Measurements from ENCODE around the gene PIK3R3. TPM values are rescaled to one million over a fixed set of nuclear protein-coding genes. Genes with fewer than 3 reads are reported as not detected.

PIK3R3 gene
- total RNA-seq, 1 donor from 2014 or later: 41.3 TPM

DNA sequence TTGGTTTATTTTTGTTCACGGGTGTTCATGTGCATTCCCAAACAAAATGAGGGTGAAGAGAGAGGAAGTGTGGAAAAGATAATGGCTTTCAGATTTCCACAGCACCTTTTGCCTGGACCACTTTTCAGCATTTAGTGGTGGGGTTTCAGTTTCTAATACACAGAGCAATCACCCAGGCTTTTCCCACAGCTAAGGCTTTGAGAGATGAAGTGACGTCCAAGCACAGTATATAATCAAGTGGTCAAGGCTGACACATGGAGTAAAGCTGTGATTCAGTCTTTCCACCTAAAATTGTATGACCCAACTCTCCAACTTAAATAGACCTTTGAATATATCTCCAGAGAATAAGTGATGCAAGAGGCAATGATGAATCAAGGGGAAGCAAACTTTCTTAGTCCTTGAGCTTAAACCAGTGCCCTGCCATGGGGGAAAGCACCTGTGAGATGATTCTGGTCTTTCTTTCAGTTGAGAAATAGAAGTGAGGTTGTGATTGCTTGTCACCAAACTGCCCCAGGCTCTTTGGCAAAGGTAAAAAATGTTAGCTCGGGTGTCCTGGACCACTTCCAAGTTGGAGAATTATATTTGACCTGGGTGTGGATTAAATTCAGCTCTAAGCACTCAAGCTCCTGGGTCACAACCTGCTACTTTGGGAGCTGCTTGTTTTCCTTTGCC, 2.4 kb upstream of the PIK3R3 start:
- Mint-ChIP-seq H3K4me1 (peaks cover 51% of the 10 kb centered on the region), H3K27ac (peak overlapping the region; percentile 100), H3K36me3 (no peaks in the 10 kb centered on the region), H3K9me3 (no peaks in the 10 kb centered on the region), H3K27me3 (ENCODE audit: low read depth) (no peaks in the 10 kb centered on the region), H3K4me3 (no peak overlapping the region)
- TF ChIP-seq CTCF (IDR thresholded peaks at IDR 0.05; ENCODE audit: unreplicated experiment): no peak
- DNase-seq (ENCODE audit: low spot score in 2 of 2, unreplicated experiment in 2 of 2): no peak

DNA sequence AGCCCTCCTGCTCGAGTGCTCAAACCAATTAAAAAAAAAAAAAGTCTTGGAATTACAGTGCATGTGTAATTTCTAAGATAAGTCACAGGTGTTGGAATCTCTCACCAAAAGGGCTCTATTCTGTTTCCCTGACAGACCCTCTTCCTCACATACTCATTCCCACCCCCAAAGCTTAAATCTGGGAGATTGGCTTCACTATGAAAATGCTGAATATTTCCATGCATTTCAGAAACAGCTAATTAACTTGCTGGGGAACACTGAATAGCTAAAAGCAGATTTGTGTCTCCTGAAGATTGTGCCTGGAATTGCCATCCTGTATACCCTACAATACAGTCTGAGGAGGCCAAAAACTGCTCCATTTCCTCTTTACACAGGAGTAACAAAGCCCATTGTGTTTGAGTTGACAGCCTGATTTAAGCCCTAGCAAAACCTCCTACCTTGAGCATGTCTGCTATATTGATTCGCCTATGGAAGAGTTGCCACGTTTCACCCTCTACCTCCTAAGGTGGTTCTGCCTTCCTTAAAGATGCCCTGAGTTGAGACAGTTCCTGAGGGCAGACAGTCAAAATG, 1.4 kb upstream of the PIK3R3 start:
- Mint-ChIP-seq H3K4me3 (peak overlapping the region; percentile 93), H3K27me3 (ENCODE audit: low read depth) (no peaks in the 10 kb centered on the region), H3K4me1 (peaks cover 58% of the 10 kb centered on the region), H3K27ac (peak overlapping the region; percentile 100), H3K36me3 (no peaks in the 10 kb centered on the region), H3K9me3 (no peaks in the 10 kb centered on the region)
- TF ChIP-seq CTCF (IDR thresholded peaks at IDR 0.05; ENCODE audit: unreplicated experiment): no peak
- DNase-seq (ENCODE audit: low spot score in 2 of 2, unreplicated experiment in 2 of 2): no peak

DNA sequence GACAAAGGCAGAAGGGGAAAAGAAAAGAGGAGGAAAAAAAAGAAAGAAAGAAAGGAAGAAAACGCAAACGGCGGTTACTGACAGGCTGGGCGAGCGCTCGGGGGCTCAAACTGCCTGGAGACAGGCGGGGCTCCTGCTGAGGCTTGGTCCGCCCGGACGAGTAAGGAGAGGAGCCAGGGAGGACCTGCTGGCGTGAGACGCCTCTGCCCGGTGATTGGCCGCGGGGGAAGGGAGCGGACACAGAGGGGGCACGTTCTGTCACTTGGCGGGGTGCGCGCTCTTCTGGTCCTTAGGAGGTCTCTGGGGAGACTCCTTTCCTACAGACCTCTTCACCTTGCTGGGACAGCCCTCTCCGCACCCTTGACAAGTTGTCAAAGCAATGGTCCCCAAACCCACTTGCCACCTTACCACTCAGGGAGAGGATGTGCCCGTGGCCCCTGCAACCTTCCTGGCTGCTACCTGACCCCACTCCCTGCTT, 791 bp upstream of the PIK3R3 start:
- Mint-ChIP-seq H3K27me3 (ENCODE audit: low read depth) (no peaks in the 10 kb centered on the region), H3K4me1 (peaks cover 61% of the 10 kb centered on the region), H3K27ac (peak overlapping the region; percentile 100), H3K36me3 (no peaks in the 10 kb centered on the region), H3K4me3 (peak overlapping the region; percentile 93), H3K9me3 (no peaks in the 10 kb centered on the region)
- no peak for TF ChIP-seq CTCF (IDR thresholded peaks at IDR 0.05; ENCODE audit: unreplicated experiment)
- DNase-seq (ENCODE audit: low spot score in 2 of 2, unreplicated experiment in 2 of 2): no peak

GRCh38 chr1:46131712-46132528, 509 bp downstream of the PIK3R3 start:
- no peaks in the 10 kb centered on the region for H3K27me3 Mint-ChIP-seq (ENCODE audit: low read depth)
- H3K4me1 Mint-ChIP-seq: peaks cover 62% of the 10 kb centered on the region
- H3K27ac Mint-ChIP-seq: peak overlapping the region; percentile 100
- peak overlapping the region; percentile 93 for H3K4me3 Mint-ChIP-seq
- H3K36me3 Mint-ChIP-seq: no peaks in the 10 kb centered on the region
- no peaks in the 10 kb centered on the region for H3K9me3 Mint-ChIP-seq
- DNase-seq (ENCODE audit: low spot score in 2 of 2, unreplicated experiment in 2 of 2): peak in 1 of 2 experiments; percentile 40
- TF ChIP-seq CTCF (IDR thresholded peaks at IDR 0.05; ENCODE audit: unreplicated experiment): no peak

DNA sequence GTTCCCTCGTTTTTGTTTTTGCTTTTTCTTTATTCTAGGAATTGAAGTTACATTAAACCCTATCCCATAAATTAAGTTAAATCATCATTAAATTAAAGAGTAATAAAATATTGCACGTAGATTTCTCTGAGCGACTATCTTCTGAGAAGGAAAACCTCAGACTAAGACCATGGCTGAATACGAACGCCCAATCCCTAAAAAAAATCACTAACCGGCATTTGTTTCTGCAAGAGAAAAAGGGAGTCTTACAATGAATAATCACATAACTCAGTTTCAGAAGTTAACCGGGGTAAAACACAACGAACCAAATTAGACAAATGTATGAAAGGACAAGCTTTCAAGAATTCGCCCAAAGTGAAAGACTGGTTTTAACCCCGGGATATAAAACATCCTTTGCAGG, 1.3 kb downstream of the PIK3R3 start:
- peaks cover 54% of the 10 kb centered on the region for H3K4me1 Mint-ChIP-seq
- peak overlapping the region; percentile 87 for H3K27ac Mint-ChIP-seq
- peak overlapping the region; percentile 93 for H3K4me3 Mint-ChIP-seq
- no peaks in the 10 kb centered on the region for H3K9me3 Mint-ChIP-seq
- H3K27me3 Mint-ChIP-seq (ENCODE audit: low read depth): no peaks in the 10 kb centered on the region
- no peaks in the 10 kb centered on the region for H3K36me3 Mint-ChIP-seq
- no peak for TF ChIP-seq CTCF (IDR thresholded peaks at IDR 0.05; ENCODE audit: unreplicated experiment)
- DNase-seq (ENCODE audit: low spot score in 2 of 2, unreplicated experiment in 2 of 2): no peak
